K562 treated with DMSO at 1 percent for 12 hours (cell line): ENCODE data around the gene CDCP1. TPM values are rescaled to one million over a fixed set of nuclear protein-coding genes. Genes with fewer than 3 reads are reported as not detected.

Experiments used
- total RNA-seq: library from RNA; unstranded; fragments of 300-600 nt; gene quantifications from 2 replicates; pipeline ENCODE4 v1.2.3, GENCODE V29; 2022; ENCODE audit not compliant: insufficient read depth

The CDCP1 gene, protein sequence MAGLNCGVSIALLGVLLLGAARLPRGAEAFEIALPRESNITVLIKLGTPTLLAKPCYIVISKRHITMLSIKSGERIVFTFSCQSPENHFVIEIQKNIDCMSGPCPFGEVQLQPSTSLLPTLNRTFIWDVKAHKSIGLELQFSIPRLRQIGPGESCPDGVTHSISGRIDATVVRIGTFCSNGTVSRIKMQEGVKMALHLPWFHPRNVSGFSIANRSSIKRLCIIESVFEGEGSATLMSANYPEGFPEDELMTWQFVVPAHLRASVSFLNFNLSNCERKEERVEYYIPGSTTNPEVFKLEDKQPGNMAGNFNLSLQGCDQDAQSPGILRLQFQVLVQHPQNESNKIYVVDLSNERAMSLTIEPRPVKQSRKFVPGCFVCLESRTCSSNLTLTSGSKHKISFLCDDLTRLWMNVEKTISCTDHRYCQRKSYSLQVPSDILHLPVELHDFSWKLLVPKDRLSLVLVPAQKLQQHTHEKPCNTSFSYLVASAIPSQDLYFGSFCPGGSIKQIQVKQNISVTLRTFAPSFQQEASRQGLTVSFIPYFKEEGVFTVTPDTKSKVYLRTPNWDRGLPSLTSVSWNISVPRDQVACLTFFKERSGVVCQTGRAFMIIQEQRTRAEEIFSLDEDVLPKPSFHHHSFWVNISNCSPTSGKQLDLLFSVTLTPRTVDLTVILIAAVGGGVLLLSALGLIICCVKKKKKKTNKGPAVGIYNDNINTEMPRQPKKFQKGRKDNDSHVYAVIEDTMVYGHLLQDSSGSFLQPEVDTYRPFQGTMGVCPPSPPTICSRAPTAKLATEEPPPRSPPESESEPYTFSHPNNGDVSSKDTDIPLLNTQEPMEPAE
- 3.5 and 15.6 TPM in 2 replicates for total RNA-seq

DNA sequence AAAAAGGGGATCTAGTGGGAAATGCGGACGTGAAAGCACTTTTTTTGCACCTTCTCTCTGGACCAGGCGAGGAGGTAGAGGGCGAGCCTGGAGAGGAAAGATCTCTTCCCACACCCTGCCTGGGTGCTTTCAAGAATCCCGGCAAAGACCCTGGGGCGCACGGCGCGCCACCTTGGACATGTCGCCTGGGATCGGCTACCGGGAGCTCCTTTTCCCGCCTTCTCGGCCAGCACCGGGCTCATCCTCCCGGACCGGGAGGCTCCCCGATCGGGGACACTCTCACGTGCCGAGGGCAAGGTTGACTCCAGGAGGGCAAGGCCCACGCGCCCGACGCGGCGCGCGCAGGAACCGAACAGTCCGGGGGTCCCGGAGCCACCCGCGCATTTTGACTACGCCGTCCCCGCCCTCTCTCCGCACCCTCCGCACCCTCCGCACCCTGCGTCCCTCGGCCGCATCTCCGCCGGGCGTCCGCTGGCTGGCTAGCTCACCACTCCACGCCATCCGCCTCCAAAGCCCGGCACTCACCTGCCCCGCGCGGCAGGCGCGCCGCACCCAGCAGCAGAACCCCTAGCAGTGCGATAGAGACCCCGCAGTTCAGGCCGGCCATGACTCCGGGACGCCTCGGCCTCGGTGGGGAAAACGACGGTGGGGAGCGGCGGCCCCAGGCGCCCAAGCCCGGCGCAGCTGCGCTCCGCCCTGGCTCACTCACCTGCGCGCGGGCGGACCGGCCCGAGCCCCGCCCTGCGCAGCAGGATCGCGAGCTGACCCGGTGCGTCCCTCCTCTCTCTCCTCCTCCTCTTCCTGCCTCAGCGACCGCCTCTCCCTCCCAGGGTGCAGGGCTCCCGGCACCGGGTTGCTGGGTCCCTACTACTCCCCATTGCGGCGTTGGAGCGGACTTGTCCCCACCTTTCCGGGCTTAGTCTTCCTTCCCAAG lies at the start of gene CDCP1:
CDCP1 (minus strand) TSS at position 698 of the 934 bp plus-strand sequence; CDS start at position 607, 91 bp downstream.

Other genes starting within 250 kb of the CDCP1 start
- 32.1 and 78.5 TPM in 2 replicates for gene ZDHHC3, start 170.2 kb downstream of the CDCP1 start, total RNA-seq
- 44.7 and 47.0 TPM in 2 replicates for gene EXOSC7, start 170.1 kb downstream of the CDCP1 start, total RNA-seq
- not detected in 2 replicates for gene CLEC3B, start 120.1 kb downstream of the CDCP1 start, total RNA-seq
- gene TMEM158, start 79.9 kb upstream of the CDCP1 start, total RNA-seq = 18.7 and 26.7 TPM in 2 replicates
- 7.6 and 21.5 TPM in 2 replicates for gene LARS2, start 242.2 kb upstream of the CDCP1 start, total RNA-seq